HL-60 (cell line): ENCODE measurements around the gene EDN3.

Experiments used
- DNase-seq, 2 experiments: peaks; one replicate each; pipeline ENCODE4 v3.0.0-alpha.2; 2010 to 2020; ENCODE audit warnings: low read depth in 1 of 2, low spot score in 1 of 2
- H3K27ac ChIP-seq: fragments of 250-450 bp; sonication (Bioruptor Pico); replicated peaks from 2 replicates; pipeline ENCODE4 v1.5.1; 2020; ENCODE audit warnings: mild to moderate bottlenecking, moderate library complexity
- H3K27me3 ChIP-seq: fragments of 250-450 bp; sonication (Bioruptor Pico); 2 replicates; pipeline ENCODE4 v1.5.1; 2021; ENCODE audit warnings: mild to moderate bottlenecking, moderate library complexity; ENCODE audit not compliant: insufficient read depth, poor library complexity, severe bottlenecking
- H3K4me3 ChIP-seq: replicated peaks from 2 replicates; pipeline ENCODE4 v1.5.1; 2011; ENCODE audit warnings: mild to moderate bottlenecking, control low read depth, low read length; ENCODE audit not compliant: insufficient read depth
- GABPA ChIP-seq: IDR thresholded peaks from 2 replicates; pipeline ENCODE4 v1.6.1; 2012; ENCODE audit warnings: low read depth
- POLR2AphosphoS5 ChIP-seq: IDR thresholded peaks from 2 replicates; pipeline ENCODE4 v1.6.1; 2012; ENCODE audit warnings: low read depth
- SPI1 ChIP-seq: IDR thresholded peaks from 2 replicates; pipeline ENCODE4 v1.6.1; 2012; ENCODE audit warnings: low read depth, mild to moderate bottlenecking, borderline replicate concordance
- TF ChIP-seq, protein P1 (sequence below): IDR thresholded peaks from one replicate; pipeline ENCODE4 v1.5.1; 2011; ENCODE audit warnings: low read length, control low read depth, inconsistent platforms; ENCODE audit not compliant: insufficient read depth
- TF ChIP-seq, protein P2 (sequence below): IDR thresholded peaks from 2 replicates; pipeline ENCODE4 v1.6.1; 2012; ENCODE audit warnings: low read depth; ENCODE audit not compliant: insufficient replicate concordance

EDN3 gene

DNA sequence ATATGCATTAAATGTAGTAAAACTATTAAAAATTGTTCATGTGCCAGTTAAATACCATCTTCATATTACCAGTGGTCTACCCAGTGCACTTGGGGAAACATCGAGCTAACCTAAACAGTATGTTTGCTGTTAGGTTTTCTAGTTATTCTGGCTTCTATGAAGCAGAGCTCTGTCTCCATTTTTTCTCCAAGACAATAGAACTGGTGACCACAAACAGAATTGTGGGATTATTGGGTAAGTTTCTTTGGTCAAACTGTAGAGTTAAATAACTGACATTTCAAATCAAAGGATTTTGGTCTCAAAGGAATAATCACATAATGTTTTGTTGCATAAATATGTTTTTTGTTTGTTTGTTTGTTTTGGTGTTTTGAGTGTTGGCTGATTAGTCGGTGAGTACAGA is 40.5 kb upstream of the EDN3 start:
- no peak for TF ChIP-seq SPI1
- no peak for TF ChIP-seq GABPA
- no peak; the same call in 1 of the 2 replicates for TF ChIP-seq POLR2AphosphoS5
- TF ChIP-seq, protein P1, sequence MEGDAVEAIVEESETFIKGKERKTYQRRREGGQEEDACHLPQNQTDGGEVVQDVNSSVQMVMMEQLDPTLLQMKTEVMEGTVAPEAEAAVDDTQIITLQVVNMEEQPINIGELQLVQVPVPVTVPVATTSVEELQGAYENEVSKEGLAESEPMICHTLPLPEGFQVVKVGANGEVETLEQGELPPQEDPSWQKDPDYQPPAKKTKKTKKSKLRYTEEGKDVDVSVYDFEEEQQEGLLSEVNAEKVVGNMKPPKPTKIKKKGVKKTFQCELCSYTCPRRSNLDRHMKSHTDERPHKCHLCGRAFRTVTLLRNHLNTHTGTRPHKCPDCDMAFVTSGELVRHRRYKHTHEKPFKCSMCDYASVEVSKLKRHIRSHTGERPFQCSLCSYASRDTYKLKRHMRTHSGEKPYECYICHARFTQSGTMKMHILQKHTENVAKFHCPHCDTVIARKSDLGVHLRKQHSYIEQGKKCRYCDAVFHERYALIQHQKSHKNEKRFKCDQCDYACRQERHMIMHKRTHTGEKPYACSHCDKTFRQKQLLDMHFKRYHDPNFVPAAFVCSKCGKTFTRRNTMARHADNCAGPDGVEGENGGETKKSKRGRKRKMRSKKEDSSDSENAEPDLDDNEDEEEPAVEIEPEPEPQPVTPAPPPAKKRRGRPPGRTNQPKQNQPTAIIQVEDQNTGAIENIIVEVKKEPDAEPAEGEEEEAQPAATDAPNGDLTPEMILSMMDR, result no peak
- TF ChIP-seq, protein P2, sequence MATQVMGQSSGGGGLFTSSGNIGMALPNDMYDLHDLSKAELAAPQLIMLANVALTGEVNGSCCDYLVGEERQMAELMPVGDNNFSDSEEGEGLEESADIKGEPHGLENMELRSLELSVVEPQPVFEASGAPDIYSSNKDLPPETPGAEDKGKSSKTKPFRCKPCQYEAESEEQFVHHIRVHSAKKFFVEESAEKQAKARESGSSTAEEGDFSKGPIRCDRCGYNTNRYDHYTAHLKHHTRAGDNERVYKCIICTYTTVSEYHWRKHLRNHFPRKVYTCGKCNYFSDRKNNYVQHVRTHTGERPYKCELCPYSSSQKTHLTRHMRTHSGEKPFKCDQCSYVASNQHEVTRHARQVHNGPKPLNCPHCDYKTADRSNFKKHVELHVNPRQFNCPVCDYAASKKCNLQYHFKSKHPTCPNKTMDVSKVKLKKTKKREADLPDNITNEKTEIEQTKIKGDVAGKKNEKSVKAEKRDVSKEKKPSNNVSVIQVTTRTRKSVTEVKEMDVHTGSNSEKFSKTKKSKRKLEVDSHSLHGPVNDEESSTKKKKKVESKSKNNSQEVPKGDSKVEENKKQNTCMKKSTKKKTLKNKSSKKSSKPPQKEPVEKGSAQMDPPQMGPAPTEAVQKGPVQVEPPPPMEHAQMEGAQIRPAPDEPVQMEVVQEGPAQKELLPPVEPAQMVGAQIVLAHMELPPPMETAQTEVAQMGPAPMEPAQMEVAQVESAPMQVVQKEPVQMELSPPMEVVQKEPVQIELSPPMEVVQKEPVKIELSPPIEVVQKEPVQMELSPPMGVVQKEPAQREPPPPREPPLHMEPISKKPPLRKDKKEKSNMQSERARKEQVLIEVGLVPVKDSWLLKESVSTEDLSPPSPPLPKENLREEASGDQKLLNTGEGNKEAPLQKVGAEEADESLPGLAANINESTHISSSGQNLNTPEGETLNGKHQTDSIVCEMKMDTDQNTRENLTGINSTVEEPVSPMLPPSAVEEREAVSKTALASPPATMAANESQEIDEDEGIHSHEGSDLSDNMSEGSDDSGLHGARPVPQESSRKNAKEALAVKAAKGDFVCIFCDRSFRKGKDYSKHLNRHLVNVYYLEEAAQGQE, result no peak
- Histone ChIP-seq H3K4me3 (no peak overlapping the region), H3K27ac (peak overlapping the region; percentile 92), H3K27me3 (no peaks in the 10 kb centered on the region)
- DNase-seq, result peak in 1 of 2 experiments; percentile 49

DNA sequence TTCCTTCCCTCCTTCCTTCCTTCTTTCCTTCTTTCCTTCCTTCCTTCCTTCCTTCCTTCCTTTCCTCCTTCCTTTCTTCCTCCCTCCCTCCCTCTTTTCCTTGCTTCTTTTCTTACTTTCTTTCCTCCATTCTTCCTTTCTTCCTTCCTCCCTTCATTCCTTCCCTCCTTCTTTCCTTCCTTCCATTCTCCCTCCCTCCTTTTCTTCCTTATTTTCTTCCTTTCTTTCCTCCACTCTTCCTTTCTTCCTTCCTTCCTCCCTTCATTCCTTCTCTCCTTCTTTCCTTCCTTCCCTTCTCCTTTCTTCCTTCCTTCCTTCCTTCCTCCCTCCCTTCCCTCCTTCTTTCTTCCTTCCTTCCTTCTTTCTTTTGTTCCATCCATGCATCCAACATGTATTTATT is 35.1 kb upstream of the EDN3 start:
- Histone ChIP-seq H3K4me3 (no peak overlapping the region), H3K27ac (no peak overlapping the region), H3K27me3 (no peaks in the 10 kb centered on the region)
- TF ChIP-seq SPI1 (no peak), POLR2AphosphoS5 (no peak), GABPA (no peak)
- TF ChIP-seq, protein P2, result no peak
- TF ChIP-seq, protein P1, result no peak
- no peak for DNase-seq

DNA sequence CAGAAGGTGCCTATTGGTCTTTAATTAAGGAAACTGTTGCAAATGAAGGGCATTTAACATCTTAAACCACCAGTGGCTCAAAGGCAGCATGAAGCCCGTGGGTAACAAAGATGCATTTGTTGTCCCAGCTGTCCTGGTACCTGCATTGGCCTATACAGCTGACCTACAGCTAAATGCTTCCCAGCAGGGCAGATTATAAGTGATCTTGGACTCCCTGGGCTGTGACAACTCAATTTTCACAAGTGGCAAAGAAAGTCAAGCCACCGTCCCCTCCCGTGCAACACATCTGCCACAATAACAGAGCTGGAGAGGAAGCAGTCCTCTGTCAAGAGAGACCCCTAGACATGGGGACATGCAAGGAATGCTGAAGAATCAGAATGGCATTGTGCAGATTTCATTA is 31.5 kb upstream of the EDN3 start:
- TF ChIP-seq POLR2AphosphoS5 (no peak), GABPA (no peak), SPI1 (no peak)
- TF ChIP-seq, protein P2, result no peak
- TF ChIP-seq, protein P1, result no peak
- H3K4me3 ChIP-seq, result no peak overlapping the region
- DNase-seq, result no peak
- H3K27me3 ChIP-seq, result no peaks in the 10 kb centered on the region
- no peak overlapping the region for H3K27ac ChIP-seq
